Activated naive CD4-positive, alpha-beta T cell treated with anti-CD3 and anti-CD28 coated beads for 36 hours (primary cell): ENCODE results near the gene PALM2AKAP2. TPM values are rescaled to one million over a fixed set of nuclear protein-coding genes. Genes with fewer than 3 reads are reported as not detected.

ENCODE experiments used
- CTCF ChIA-PET: fragments of 350-600 bp; sonication (Branson Sonifier 250); formaldehyde crosslinking; loops from one replicate; lab custom pipeline; 2021; ENCODE audit warnings: antibody characterized with exemption; lab: Charles Lee
- DNase-seq: peaks from one replicate; pipeline ENCODE4 v3.0.0-alpha.2; 2020
- H3K27ac Mint-ChIP-seq: one replicate; pipeline ENCODE4 v1.8.0; 2021; ENCODE audit warnings: mild to moderate bottlenecking, mixed read lengths
- H3K27me3 Mint-ChIP-seq: one replicate; pipeline ENCODE4 v1.8.0; 2021; ENCODE audit warnings: low read depth, mixed read lengths
- H3K36me3 Mint-ChIP-seq: one replicate; pipeline ENCODE4 v1.8.0; 2021; ENCODE audit warnings: low read depth, mixed read lengths
- H3K4me1 Mint-ChIP-seq: one replicate; pipeline ENCODE4 v1.8.0; 2021; ENCODE audit warnings: low read depth, mixed read lengths
- H3K4me3 Mint-ChIP-seq: one replicate; pipeline ENCODE4 v1.8.0; 2021; ENCODE audit warnings: mild to moderate bottlenecking, moderate library complexity, mixed read lengths
- H3K9me3 Mint-ChIP-seq: one replicate; pipeline ENCODE4 v1.8.0; 2021; ENCODE audit warnings: mixed read lengths
- intact Hi-C: fragments of 100-400 bp; cut with micrococcal nuclease; formaldehyde crosslinking; loops from one replicate; pipeline ENCODE4 v1.15.1; 2023
- total RNA-seq, 2 experiments: library from RNA; stranded (reverse); gene quantifications; one replicate each; pipeline ENCODE4 v1.2.3, GENCODE V29; 2021

Gene PALM2AKAP2
- total RNA-seq, 2 experiments from 2014 or later: 2.4 to 2.8 TPM

DNA sequence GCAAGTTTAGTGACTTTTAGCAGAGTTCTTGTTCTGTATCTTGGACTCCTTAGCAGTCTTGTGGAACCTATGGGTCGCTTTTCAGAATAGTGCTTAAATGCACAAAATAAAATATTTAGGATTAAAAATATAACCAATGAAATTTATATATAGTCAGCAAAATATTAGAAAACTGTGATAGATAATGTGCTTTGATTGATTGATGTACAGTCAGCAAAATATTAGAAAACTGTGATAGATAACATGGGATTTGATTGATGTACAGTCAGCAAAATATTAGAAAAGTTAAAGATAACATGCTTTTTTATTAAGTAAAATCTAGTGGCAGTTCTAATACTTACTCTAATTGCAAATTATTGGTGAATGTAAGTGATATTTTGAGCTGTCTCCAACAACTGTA is 16.1 kb downstream of the PALM2AKAP2 start:
- no peak for DNase-seq
- Mint-ChIP-seq H3K9me3 (no peaks in the 10 kb centered on the region), H3K4me3 (no peak overlapping the region), H3K36me3 (no peaks in the 10 kb centered on the region), H3K27me3 (peaks cover 3% of the 10 kb centered on the region), H3K27ac (no peak overlapping the region), H3K4me1 (no peaks in the 10 kb centered on the region)
- CTCF ChIA-PET: no interaction called here
- intact Hi-C loops: no loop called here

DNA sequence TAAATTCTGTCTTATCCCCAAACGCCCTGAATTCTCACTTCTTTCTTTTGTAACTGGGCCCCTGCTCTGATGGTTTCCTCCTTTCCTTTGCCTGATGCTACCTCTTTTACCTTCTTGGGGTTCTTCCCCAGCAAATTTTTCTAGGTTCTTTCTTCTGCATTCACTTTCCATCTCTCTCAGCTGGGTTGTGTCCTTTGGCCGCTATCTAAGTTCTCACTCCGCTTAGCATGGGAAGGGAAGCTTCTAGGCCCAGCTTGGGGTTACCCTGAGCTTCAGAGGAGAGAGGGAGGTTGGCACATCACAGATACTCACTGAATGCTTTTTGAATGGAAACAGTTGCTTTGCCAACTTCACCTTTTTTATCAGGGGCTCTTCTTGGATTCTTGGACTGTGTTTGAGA is 17.0 kb downstream of the PALM2AKAP2 start:
- H3K27me3 Mint-ChIP-seq: peaks cover 2% of the 10 kb centered on the region
- CTCF ChIA-PET: no interaction called here
- no peak overlapping the region for H3K27ac Mint-ChIP-seq
- intact Hi-C loops: no loop called here
- no peak overlapping the region for H3K4me3 Mint-ChIP-seq
- DNase-seq: no peak
- no peaks in the 10 kb centered on the region for H3K9me3 Mint-ChIP-seq
- H3K4me1 Mint-ChIP-seq: no peaks in the 10 kb centered on the region
- H3K36me3 Mint-ChIP-seq: no peaks in the 10 kb centered on the region

DNA sequence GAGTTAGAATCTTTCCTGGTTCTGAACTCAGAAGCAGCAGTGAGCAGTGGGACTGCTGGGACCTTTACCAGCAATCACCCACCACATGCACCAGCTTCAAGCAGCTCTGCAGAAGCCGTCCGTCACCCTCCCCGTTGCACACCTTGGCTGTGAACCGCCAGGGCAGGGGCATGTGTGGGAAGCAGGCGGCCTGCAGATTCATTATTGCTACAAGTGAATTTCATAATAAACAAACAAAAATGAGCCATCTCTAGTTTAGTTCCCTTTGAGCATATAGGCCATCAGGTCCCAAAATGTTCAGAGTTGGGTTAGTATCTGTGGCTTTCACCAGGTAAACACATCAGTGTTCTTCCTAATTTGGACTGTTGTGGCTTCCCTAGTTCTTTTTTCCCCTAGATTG is 17.5 kb downstream of the PALM2AKAP2 start:
- no peaks in the 10 kb centered on the region for H3K36me3 Mint-ChIP-seq
- H3K9me3 Mint-ChIP-seq: no peaks in the 10 kb centered on the region
- H3K4me1 Mint-ChIP-seq: no peaks in the 10 kb centered on the region
- no peak for DNase-seq
- CTCF ChIA-PET: no interaction called here
- intact Hi-C loops: no loop called here
- H3K27me3 Mint-ChIP-seq: peaks cover 2% of the 10 kb centered on the region
- H3K4me3 Mint-ChIP-seq: no peak overlapping the region
- H3K27ac Mint-ChIP-seq: no peak overlapping the region

DNA sequence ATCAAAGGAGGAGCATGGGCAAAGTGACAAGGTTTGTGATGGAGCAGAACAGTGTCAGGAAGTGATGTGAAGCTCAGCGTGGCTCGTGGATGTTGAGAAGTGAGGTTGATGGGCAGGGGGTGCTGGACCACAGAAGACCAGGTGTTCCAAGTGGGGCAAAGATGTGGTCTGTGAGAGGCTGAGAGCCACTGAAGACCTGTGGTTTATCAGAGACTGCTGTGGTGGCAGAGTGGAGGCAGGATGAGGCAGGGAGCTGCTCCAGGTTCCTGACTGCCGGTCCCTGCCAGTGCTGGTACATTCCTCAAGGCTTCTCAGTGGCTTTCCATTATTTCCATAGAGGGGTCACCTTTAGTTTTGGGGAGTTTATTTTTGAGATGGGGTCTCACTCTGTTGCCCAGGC is 19.1 kb downstream of the PALM2AKAP2 start:
- no peak overlapping the region for H3K27ac Mint-ChIP-seq

DNA sequence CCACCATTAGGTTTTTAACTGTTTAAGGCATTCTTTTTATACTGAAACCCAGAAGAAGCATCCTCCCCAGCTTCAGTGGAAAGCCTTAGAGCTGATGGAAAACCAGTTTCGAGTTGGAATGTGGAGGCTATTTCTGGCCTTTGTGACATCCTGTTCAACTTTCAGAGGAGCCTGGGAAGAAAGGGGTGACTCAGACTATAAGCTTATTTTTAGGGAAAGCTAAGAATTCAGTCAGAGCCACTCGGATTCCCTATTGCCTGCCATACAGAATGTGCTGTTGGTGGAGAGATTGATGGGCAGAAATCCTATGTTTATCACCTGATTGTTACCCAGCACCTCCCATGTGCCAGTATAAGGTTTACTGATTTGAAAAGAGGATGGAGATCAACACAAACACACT is 19.8 kb downstream of the PALM2AKAP2 start:
- Mint-ChIP-seq H3K27ac (no peak overlapping the region), H3K27me3 (peaks cover 4% of the 10 kb centered on the region), H3K9me3 (no peaks in the 10 kb centered on the region), H3K4me1 (no peaks in the 10 kb centered on the region), H3K36me3 (no peaks in the 10 kb centered on the region), H3K4me3 (no peak overlapping the region)
- DNase-seq: no peak
- intact Hi-C loops: no loop called here
- CTCF ChIA-PET: no interaction called here

More for the DNA sequence above, 19.1 kb downstream of the PALM2AKAP2 start:
- DNase-seq: no peak
- Mint-ChIP-seq H3K9me3 (no peaks in the 10 kb centered on the region), H3K36me3 (no peaks in the 10 kb centered on the region), H3K4me1 (no peaks in the 10 kb centered on the region), H3K27me3 (peaks cover 4% of the 10 kb centered on the region), H3K4me3 (no peak overlapping the region)
- intact Hi-C loops: no loop called here
- CTCF ChIA-PET: interaction anchor here (0.6 kb wide), 1 partner anchor 8 kb away, joined by 3 read pairs; no protein-coding TSS in a partner anchor

DNA sequence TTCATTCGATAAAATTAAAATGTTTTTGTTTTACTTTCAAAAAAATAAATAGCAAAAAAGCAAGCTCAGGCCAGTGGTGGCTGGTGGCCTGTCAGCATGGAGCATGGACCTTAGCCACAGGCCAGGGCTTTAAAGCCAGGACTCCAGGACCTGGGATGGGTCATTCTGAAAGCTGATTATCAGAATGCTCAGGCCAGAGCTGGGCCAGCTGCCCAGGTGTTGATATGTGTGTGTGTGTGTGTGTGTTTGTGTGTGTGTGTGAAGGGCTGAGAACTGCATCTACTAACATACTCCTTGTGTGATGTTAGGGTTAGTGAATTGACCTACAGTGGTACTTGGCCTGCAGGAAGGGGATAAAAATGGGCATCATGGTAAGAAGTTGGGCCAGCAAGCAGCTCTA is 21.5 kb downstream of the PALM2AKAP2 start:
- no peak overlapping the region for H3K27ac Mint-ChIP-seq
- H3K4me1 Mint-ChIP-seq: no peaks in the 10 kb centered on the region
- intact Hi-C loops: no loop called here
- no peak for DNase-seq
- CTCF ChIA-PET: interaction anchor here (0.6 kb wide), 1 partner anchor 48 kb away, joined by 3 read pairs; no protein-coding TSS in a partner anchor
- peaks cover 4% of the 10 kb centered on the region for H3K27me3 Mint-ChIP-seq
- H3K36me3 Mint-ChIP-seq: no peaks in the 10 kb centered on the region
- no peaks in the 10 kb centered on the region for H3K9me3 Mint-ChIP-seq
- H3K4me3 Mint-ChIP-seq: no peak overlapping the region

DNA sequence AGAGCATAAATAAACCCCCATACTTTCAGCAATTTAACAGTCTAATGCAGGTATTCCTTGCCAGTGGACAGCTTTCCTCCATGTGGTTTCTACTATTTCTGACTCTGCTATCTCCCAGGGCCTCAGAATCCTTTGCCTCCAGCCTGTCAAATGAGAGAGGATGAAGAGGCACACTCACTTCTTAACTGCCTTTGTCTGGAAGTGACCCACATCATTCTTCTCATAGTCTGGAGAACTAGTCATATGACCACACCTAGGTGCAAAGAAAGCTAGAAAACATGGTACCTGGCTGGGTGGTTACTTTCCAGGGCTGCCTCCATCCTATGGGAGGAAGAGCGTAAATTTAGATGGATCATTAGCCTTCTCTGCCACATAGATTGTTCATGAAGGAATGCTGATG is 22.5 kb downstream of the PALM2AKAP2 start:
- H3K9me3 Mint-ChIP-seq: no peaks in the 10 kb centered on the region

DNA sequence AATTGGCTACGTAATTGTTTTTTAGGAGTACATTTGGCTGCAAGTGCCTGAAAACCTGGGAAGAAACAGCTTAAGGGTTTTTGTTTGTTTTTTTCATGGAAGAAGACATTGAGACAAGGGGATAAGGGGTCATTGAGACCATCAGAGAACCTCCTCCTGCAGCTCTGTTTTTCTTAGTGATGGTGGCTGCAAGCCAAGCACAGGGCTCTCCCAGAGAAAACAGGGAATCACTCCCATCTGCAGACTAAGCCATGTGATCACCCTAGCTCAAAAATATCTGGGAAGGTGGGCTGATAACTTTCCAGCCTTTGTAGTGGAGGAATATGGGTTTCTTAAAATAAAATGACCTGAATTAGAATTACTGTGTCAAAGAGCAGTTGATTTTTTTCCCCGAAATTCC is 25.1 kb downstream of the PALM2AKAP2 start:
- peaks cover 8% of the 10 kb centered on the region for H3K27me3 Mint-ChIP-seq
- H3K36me3 Mint-ChIP-seq: no peaks in the 10 kb centered on the region
- peaks cover 2% of the 10 kb centered on the region for H3K9me3 Mint-ChIP-seq
- H3K4me1 Mint-ChIP-seq: no peaks in the 10 kb centered on the region
- intact Hi-C loops: no loop called here
- CTCF ChIA-PET: interaction anchor here (1.2 to 2.3 kb wide), 2 partner anchors 13 to 98 kb away, joined by 6 to 14 read pairs; no protein-coding TSS in a partner anchor
- H3K27ac Mint-ChIP-seq: no peak overlapping the region
- no peak overlapping the region for H3K4me3 Mint-ChIP-seq
- no peak for DNase-seq

More for the DNA sequence above, 22.5 kb downstream of the PALM2AKAP2 start:
- no peak overlapping the region for H3K27ac Mint-ChIP-seq
- no peaks in the 10 kb centered on the region for H3K4me1 Mint-ChIP-seq
- peaks cover 8% of the 10 kb centered on the region for H3K27me3 Mint-ChIP-seq
- no peak overlapping the region for H3K4me3 Mint-ChIP-seq
- intact Hi-C loops: no loop called here
- DNase-seq: no peak
- no peaks in the 10 kb centered on the region for H3K36me3 Mint-ChIP-seq
- CTCF ChIA-PET: no interaction called here

DNA sequence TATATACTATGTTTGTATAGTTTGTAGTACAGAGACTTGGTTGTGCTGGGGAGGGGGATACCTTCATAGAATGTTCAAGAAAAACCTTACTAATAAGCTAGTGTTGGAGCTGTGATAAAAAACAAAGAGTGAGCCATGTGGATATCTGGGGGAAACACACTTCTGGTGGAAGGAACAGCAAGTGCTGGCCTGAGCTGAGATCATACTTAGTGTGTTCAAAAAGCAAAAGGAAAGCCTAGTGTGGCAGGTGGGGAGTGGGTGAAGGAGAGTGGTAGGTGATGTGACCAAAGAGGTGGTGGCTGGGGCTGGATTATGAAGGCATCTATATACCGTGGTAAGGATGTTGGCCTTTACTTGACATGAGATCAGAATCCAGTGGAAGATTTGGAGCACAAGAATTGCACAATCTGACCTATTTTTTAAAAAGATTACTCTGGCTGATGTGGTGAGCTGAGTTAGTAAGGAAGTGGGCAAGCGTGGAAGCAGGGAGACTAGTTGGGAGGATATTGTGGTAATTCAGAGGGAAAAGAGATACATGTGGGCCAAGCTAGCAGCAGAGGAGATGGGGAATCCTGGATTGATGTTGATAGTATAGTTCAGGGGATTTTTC is 26.6 kb downstream of the PALM2AKAP2 start:
- Mint-ChIP-seq H3K27ac (no peak overlapping the region), H3K36me3 (no peaks in the 10 kb centered on the region), H3K27me3 (peaks cover 11% of the 10 kb centered on the region), H3K4me1 (no peaks in the 10 kb centered on the region), H3K9me3 (peaks cover 2% of the 10 kb centered on the region), H3K4me3 (no peak overlapping the region)
- intact Hi-C loops: no loop called here
- no peak for DNase-seq
- CTCF ChIA-PET: interaction anchor here (0.6 to 2.3 kb wide), 2 partner anchors 8 to 12 kb away, joined by 3 to 14 read pairs; no protein-coding TSS in a partner anchor

DNA sequence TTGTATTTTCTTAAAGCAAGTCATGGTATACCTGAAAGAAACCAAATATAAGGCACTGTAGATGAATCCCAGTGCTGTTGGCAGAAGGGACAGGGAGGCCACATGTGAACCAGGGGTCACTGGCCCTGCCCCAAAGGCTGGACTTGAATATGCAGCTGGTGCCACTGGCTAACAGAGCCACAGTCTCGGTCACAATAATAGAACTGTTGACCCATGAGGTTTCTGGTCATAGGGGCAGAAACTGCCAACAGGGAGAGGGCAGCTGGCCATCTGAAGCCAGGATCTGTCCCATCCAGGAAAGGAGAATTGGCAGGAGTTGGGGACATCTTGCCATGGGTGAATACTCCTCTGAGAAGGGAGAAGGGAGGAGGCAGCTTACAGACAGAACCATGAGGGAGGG is 31.9 kb downstream of the PALM2AKAP2 start:
- H3K27me3 Mint-ChIP-seq: peaks cover 6% of the 10 kb centered on the region
- H3K9me3 Mint-ChIP-seq: peaks cover 2% of the 10 kb centered on the region
- H3K4me1 Mint-ChIP-seq: no peaks in the 10 kb centered on the region
- CTCF ChIA-PET: no interaction called here
- DNase-seq: no peak
- H3K4me3 Mint-ChIP-seq: no peak overlapping the region
- intact Hi-C loops: no loop called here
- no peak overlapping the region for H3K27ac Mint-ChIP-seq
- H3K36me3 Mint-ChIP-seq: no peaks in the 10 kb centered on the region

DNA sequence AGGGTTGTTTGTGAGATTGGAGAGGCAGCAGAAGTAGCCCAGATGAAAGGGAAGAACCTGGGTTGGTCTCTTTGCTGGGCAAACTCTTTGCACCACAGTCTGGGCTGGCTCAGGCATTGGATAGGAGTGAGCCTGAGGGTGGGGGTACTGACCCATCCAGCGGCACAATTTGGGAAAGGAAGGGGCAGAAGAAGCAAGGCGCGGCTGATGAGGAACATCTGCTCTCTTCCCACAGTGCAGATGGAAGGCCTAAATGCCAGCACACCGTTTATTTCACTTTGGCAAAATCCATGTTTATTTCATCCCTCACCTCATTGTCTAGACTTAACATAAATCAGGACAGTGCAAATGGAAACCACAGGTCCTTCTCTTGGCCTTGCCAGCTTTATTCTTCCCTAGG is 32.3 kb downstream of the PALM2AKAP2 start:
- Mint-ChIP-seq H3K9me3 (peaks cover 2% of the 10 kb centered on the region), H3K36me3 (no peaks in the 10 kb centered on the region), H3K4me3 (no peak overlapping the region), H3K4me1 (no peaks in the 10 kb centered on the region), H3K27me3 (peaks cover 4% of the 10 kb centered on the region), H3K27ac (no peak overlapping the region)
- intact Hi-C loops: no loop called here
- no peak for DNase-seq
- CTCF ChIA-PET: no interaction called here

DNA sequence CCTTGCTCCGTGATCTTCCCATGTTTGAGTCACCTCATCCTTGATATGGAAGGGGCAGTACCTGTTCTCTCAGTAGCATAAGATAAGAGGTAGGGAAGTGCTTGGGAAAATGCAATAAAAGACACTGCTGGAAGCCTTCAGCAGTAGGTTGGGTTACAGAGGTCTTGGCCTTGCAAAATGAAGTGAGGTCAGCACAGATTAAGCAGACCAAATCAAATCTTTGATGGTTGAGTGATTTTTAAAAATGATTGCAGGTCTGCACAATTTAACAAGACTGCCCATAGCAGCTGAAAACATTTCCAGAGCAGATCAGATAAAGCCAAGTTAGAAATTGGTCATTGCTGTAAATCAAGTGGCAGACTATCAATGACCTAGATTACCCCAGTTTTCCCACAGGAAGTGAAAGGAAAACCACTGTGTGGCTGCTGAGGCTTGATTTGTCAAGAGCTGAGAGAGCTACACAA is 32.9 kb downstream of the PALM2AKAP2 start:
- no peaks in the 10 kb centered on the region for H3K36me3 Mint-ChIP-seq
- CTCF ChIA-PET: no interaction called here
- H3K27ac Mint-ChIP-seq: no peak overlapping the region
- intact Hi-C loops: no loop called here
- DNase-seq: no peak
- H3K4me1 Mint-ChIP-seq: no peaks in the 10 kb centered on the region
- peaks cover 2% of the 10 kb centered on the region for H3K9me3 Mint-ChIP-seq
- peaks cover 7% of the 10 kb centered on the region for H3K27me3 Mint-ChIP-seq
- no peak overlapping the region for H3K4me3 Mint-ChIP-seq

DNA sequence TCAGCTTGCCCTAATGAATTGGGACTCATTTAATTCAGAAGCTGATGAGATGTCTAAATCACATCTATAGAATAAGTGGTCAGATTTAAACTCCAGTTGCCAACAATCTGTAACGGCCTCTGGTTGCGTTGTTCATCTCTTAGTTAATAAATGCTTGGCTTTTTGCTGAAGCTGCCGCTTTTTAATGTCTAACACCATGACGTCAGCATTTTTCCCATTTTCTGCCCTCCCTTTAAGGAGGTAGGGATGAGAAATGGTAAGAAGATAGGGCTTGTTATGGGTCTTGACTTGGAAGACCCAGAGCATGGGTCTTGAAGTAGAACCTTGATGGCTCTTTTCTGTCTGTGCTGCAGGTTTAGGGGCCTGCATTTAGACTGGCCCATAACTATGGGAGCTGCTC is 33.3 kb downstream of the PALM2AKAP2 start:
- H3K9me3 Mint-ChIP-seq: no peaks in the 10 kb centered on the region
- no peaks in the 10 kb centered on the region for H3K4me1 Mint-ChIP-seq
- intact Hi-C loops: no loop called here
- DNase-seq: no peak
- no peaks in the 10 kb centered on the region for H3K36me3 Mint-ChIP-seq
- CTCF ChIA-PET: no interaction called here
- H3K27me3 Mint-ChIP-seq: peaks cover 8% of the 10 kb centered on the region
- no peak overlapping the region for H3K4me3 Mint-ChIP-seq
- H3K27ac Mint-ChIP-seq: no peak overlapping the region
